ENCODE measurements around the gene EXOG.
A peak's percentile ranks its signal among the peaks of the same experiment; 100 is the strongest.

The EXOG gene

DNA sequence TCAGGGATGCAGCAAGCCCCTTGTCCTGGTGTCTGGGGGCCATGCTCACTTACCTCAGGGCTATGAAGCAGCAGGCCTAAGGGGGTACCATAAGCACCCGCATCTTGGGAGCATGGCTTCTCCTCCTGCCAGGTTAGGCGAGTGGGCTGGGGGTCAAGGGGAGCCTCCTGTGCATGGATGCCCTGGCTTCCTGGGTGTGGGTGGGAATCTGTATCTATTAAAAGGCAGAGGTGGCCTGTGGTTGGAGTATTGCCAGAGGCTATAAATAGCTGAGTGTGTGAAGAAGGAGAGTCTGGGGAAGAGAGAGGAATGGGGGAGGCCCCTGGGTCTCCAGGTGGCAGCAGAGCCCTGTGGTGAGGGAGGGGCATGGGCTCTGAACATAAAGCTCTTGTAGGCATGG is 22.9 kb upstream of the EXOG start:
- no peak for DNase-seq (ENCODE audit: low spot score)

DNA sequence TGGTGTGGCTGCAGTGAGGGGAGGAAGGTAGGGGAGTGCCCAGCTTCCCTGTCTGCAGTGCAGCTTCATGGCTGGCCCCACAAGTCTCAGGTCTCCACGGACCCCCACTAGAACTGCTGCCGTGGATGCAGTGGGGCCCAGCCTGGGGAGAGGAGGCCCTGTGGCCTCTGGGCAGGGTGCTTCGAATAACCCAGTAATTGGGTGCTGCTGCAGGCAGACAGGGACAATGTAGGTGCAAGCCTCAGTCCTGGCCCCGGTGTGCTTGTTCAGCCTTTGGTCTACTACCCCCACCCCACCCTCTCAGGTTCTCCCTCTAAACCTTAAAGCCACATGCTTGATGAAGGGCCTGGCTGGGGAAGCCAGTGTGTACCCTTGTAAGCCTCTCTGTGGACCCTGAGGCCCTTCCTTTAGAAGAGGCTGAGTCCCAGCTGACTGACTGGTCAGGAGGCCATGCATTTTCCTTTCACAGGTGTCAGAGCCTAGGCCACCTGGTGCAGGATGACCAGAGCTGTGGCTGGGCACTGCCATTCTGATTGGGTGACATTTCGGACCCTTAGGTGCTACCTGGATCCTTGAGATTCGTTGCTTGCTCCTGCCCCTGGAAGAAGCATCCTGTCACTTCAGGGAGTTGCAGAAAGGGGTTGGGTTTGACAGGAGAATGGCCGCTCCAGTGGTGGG is 21.1 kb upstream of the EXOG start:
- DNase-seq (ENCODE audit: low spot score): no peak

DNA sequence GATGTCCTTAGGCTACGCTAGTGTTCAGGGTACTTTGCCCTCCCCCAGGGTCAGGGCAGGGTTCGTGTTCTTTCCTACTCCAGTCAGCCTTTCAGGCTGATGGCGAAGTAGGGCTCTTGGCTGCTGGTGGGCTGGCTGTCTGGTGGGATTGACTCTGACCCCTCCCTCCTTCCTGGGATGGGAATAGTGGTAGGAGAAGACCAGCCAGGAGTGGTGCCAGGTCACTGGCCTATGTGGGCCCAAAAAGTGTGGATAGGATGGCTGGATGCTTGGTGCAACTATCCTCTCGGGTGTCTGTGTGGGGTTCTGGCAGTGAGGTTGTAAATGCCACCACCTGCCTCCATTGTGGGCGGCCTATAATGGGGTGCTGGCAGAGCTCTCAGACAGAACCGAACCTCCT is 20.4 kb upstream of the EXOG start:
- DNase-seq (ENCODE audit: low spot score): no peak

GRCh38 chr3:38476157-38476756 is 19.9 kb upstream of the EXOG start:
- no peak for DNase-seq (ENCODE audit: low spot score)

GRCh38 chr3:38477057-38477820 is 18.9 kb upstream of the EXOG start:
- DNase-seq (ENCODE audit: low spot score): no peak

DNA sequence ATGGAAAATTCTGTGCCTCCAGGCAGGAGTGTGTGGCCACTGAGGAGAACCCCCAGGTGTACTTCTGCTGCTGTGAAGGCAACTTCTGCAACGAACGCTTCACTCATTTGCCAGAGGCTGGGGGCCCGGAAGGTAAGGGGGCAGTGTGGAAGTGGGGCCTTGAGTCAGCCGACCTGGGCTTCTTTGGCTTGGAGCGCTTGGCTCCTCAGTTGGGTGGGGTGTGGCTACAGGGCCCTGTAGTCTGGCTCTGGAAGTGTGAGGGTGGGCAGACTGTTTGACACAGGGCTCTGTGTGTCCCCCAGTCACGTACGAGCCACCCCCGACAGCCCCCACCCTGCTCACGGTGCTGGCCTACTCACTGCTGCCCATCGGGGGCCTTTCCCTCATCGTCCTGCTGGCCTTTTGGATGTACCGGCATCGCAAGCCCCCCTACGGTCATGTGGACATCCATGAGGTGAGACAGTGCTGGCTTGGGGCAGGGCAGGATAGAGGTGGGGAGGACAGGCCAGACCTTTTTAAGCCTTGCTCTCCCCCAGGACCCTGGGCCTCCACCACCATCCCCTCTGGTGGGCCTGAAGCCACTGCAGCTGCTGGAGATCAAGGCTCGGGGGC is 18.2 kb upstream of the EXOG start:
- DNase-seq (ENCODE audit: low spot score): no peak

DNA sequence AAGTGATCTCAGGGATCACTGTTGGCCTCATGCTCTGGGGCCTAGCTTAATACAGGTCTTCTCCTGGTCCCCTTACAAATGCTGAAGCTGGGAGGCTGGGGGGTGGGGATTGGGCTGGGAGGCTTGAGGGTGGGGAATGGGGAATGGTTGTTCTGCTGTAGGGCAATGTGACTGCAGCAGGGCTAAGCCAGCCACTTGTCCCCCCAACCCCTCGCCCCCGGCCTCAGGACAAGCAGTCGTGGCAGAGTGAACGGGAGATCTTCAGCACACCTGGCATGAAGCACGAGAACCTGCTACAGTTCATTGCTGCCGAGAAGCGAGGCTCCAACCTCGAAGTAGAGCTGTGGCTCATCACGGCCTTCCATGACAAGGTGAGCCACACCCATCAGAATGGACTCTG is 17.2 kb upstream of the EXOG start:
- DNase-seq (ENCODE audit: low spot score): no peak

GRCh38 chr3:38479431-38480092 is 16.6 kb upstream of the EXOG start:
- DNase-seq (ENCODE audit: low spot score): peak; percentile 56

GRCh38 chr3:38480093-38480445 is 16.1 kb upstream of the EXOG start:
- DNase-seq (ENCODE audit: low spot score): no peak

DNA sequence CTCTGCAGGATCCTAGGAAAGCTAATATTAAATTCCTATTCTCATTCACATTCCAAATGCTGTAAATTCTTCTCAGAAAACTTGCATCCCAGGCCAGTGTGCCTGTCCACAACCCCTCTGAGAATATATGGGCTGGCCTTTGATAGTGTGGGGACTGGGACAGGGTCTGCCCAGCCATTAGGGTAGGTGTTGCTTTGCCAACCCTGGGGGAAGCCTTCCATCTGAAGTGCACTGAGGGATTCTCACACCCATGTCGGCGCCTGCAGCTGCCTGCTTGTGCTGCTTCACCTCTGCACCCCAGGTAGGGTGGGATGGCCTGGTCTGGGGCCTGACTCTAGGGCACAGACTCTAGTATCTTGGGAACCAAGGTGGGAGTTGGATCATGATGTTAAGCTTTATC is 15.2 kb upstream of the EXOG start:
- no peak for DNase-seq (ENCODE audit: low spot score)

DNA sequence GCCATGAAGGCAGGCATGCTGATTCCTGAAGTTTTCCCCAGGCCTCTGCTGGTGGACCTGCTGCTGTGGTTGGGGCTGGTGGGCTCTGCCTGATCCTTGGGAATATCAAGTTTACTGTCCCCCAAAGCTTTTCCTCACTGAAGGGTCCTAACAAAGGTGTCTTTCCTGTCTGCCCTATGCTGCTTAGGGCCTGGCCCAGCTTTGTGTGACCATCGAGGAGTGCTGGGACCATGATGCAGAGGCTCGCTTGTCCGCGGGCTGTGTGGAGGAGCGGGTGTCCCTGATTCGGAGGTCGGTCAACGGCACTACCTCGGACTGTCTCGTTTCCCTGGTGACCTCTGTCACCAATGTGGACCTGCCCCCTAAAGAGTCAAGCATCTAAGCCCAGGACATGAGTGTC is 13.2 kb upstream of the EXOG start:
- no peak for DNase-seq (ENCODE audit: low spot score)

GRCh38 chr3:38487323-38487722 is 8.8 kb upstream of the EXOG start:
- no peak for DNase-seq (ENCODE audit: low spot score)

DNA sequence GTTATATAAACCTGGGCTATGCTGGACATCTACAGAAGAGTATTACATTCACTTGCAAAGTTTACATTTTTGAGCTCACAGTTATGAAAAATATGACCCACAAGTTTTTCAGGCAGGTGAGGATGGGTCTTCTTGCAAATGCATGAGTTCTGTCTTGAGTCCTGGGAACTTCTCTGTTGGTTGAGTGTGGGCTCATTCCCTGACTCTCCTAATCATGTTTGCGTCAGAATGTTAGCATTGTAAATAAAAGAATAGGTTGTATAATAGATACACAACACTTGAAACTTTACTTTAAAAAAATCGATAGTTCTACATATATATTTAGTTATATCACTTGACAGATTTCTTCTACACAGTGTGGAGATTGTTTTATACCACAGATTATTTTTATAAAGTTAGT is 7.2 kb upstream of the EXOG start:
- no peak for DNase-seq (ENCODE audit: low spot score)

GRCh38 chr3:38489766-38490165 is 6.4 kb upstream of the EXOG start:
- DNase-seq (ENCODE audit: low spot score): no peak

DNA sequence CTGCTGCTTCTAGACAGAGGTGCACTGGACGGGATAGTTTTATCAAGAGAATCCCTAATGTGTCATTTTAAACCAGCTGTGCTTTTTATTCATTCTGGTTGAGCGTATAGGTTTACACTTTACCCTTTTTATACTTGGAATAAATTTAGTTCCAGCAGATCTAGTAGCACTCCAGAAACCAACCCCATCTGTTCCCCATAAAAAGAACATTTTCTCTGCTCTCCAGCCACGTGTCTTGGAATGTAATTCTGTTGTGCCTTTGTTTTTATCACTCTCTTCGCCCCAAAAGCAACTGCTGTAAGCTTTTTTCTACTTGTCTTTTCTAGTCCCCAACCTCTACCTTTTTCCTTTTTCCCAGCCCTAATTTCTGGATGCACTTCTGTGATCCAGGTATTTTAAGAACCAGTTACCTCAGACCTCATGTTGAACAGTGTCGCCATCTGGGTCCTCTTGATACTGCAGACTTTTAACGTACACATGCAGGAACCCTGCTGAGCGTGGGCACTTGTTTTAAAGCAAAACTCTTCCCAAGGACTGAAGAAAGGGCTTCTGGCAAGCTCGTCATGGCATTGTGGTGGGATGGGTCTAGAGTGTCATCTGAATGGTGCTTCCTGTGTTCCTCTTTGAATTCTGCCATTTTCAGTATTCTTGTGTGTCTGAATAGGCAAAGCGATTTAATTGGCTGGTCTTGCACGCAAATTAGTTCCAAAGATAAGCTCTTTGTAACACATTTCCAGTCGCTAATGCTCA is 5.7 kb upstream of the EXOG start:
- DNase-seq (ENCODE audit: low spot score): no peak

DNA sequence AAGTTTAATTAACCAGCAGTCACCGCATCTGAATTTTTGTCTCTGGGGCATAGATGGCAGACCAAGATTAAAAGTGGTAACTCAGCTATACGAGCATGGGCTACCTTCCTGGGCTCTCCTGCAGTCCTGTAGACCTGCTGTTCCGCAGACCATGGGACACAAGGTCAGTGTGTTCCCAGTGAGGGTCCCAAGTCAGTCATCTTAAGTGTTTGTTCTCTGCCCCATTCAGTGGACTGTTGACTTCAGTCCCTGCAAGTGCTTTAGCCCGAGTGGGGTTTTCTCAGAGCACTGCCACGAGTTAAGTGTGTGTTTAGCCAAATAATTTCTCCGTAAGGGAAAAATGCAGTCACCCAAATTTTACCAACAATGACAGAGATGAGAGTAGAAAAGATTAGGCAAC is 4.9 kb upstream of the EXOG start:
- no peak for DNase-seq (ENCODE audit: low spot score)

DNA sequence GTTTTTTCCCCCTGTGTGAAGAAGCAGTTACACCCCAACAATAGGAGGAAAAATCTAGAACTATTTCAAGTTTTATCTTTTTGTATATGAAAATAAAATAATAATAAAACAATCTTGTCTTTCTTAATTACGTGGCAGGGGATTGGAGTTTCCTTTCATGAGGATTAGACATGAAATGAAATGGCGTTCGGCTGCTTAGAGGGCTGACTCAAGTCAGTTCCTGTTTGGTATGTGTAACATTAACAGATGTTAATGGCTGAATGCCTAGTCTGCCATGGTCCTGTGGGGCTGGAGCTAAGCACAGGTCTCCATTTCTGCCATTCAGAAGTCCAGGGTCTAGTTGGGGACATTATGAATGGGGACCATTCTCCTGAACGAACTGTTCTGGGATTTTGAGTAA is 3.1 kb upstream of the EXOG start:
- DNase-seq (ENCODE audit: low spot score): no peak

- DNase-seq (ENCODE audit: low spot score): no peak
These were observed 891 bp downstream of the EXOG start for GRCh38 chr3:38497031-38497430.

DNA sequence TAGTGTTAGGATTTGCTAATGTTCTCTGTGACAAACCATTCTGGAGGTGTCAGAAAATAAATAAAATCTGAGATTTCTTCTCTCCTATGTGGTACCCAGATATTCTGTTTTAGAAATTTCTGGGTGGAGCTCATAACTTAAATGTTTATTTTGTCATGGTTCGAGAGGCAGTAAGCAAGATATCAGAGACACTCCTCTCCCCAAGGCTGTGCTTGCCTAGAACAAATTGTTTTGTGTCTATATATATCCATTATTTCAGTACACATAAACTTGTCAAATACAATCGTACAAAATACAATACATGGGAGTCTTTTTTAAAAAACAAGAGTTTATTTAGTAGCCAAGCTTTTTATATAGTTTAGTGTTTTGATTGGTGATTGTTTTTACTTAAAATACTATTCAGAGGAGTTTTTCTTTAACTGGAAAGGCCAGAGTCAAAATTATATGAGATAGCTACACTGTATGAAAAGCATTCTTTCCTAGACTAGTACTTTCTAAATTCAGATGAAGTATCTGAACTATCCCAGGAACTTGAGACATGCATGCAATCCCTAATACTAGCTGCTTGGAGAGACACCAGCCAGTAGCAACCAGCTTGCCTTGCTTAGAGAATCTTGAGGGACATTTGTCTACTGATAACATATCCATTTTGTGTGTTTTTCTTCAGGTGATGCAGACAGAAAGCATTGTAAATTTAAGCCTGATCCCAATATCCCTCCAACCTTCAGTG is 4.7 kb downstream of the EXOG start:
- DNase-seq (ENCODE audit: low spot score): no peak

DNA sequence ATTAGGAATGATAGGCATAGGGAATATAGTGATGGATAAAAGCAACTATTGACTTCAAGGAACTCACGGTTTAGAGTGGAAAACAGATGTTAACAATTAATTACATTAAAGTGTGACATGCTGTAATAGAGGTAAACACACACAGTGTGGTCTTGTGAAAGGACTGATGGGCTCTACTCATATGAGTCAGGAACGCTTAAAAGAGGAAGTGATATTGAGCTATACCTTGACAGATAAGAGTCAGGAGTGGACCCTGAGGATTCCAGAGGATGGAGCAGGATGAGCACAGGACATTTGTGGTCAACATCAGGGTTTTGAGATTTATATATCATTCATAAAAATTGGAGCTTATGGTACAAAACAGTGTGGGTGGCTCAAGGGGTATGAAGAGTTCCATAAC is 11.0 kb downstream of the EXOG start:
- DNase-seq (ENCODE audit: low spot score): no peak

GRCh38 chr3:38509732-38510131 is 13.6 kb downstream of the EXOG start:
- DNase-seq (ENCODE audit: low spot score): no peak
